Esophagus squamous epithelium (tissue), 5 donors: ENCODE results near the gene RCCD1. TPM values are rescaled to one million over a fixed set of nuclear protein-coding genes. Genes with fewer than 3 reads are reported as not detected.

Experiments used
- DNase-seq: peaks from one replicate; lab custom pipeline; 2025; lab: John Stamatoyannopoulos, UW
- H3K27ac ChIP-seq, 4 donors: fragments of 200-600 bp; sonication (generic); one replicate each; pipeline ENCODE4 v1.5.1; 2016 to 2019; ENCODE audit warnings: mild to moderate bottlenecking in 1 of 4
- H3K27me3 ChIP-seq, 4 donors: fragments of 200-600 bp; sonication (generic); 1 replicate in 3 of 4; 2 replicates in 1 of 4; pipeline versions ENCODE4 v1.5.1 to v1.6.0; 2017 to 2021; ENCODE audit warnings: antibody characterized with exemption in 1 of 4
- H3K36me3 ChIP-seq, 3 donors: fragments of 200-600 bp; sonication (generic); one replicate each; pipeline ENCODE4 v1.5.1; 2016 to 2019
- H3K4me1 ChIP-seq, 3 donors: fragments of 200-600 bp; sonication (generic); one replicate each; pipeline ENCODE4 v1.5.1; 2017 to 2019
- H3K4me3 ChIP-seq, 4 donors: fragments of 200-600 bp; sonication (generic); 1 replicate in 3 of 4; 2 replicates in 1 of 4; pipeline ENCODE4 v1.5.1; 2016 to 2019; ENCODE audit warnings: mild to moderate bottlenecking in 2 of 4, moderate library complexity in 1 of 4
- H3K9me3 ChIP-seq, 3 donors: fragments of 200-600 bp; sonication (generic); one replicate each; pipeline ENCODE4 v1.5.1; 2016 to 2019
- CTCF ChIP-seq, 6 experiments: fragments of 450-650 bp in 4 of 6; fragments of 200-600 bp in 2 of 6; sonication (generic) in 2 of 6; IDR thresholded peaks; one replicate each; pipeline ENCODE4 v1.5.1; 2016 to 2019; ENCODE audit warnings: antibody characterized with exemption in 6 of 6, mild to moderate bottlenecking in 4 of 6, moderate library complexity in 4 of 6
- POLR2A ChIP-seq, 4 donors: fragments of 450-650 bp; IDR thresholded peaks; one replicate each; pipeline ENCODE4 v1.6.1; 2017; ENCODE audit warnings: antibody characterized with exemption in 4 of 4, mild to moderate bottlenecking in 4 of 4, moderate library complexity in 3 of 4
- WGBS, 2 donors: methylation state at CpG; one replicate each; pipeline ENCODE4 v1.1.5; 2018; 5-methylcytosine and 5-hydroxymethylcytosine counted together
- intact Hi-C: fragments of 100-400 bp; cut with DNase I; formaldehyde crosslinking; loops from one replicate; pipeline ENCODE4 v1.15.0; 2022
- total RNA-seq, 4 donors: library from RNA; depleted of rRNA; stranded (reverse); fragments of >200 nt; gene quantifications; one replicate each; pipeline ENCODE4 v1.1.0, GENCODE V29; 2016
- donor health status: DM: yes; HTN: yes; CAD: no.

The RCCD1 gene
- total RNA-seq, 4 donors from 2014 or later: 8.7 to 12.6 (median 9.8) TPM

GRCh38 chr15:90915216-90915807 lies 39.4 kb upstream of the RCCD1 start:
- no peaks in the 10 kb centered on the region for H3K27me3 ChIP-seq
- H3K4me1 ChIP-seq: no peaks in the 10 kb centered on the region
- 77 to 78% methylated on average over 6 to 7 of the region's 7 CpGs for WGBS, 2 donors
- no peak overlapping the region for H3K27ac ChIP-seq
- H3K9me3 ChIP-seq: no peaks in the 10 kb centered on the region
- DNase-seq: no peak
- intact Hi-C loops: no loop called here
- H3K36me3 ChIP-seq: peaks cover 63 to 100% (median 69%) of the 10 kb centered on the region in 3 donors
- TF ChIP-seq POLR2A (IDR thresholded peaks at IDR 0.05): no peak
- no peak for TF ChIP-seq CTCF (IDR thresholded peaks at IDR 0.05)
- no peak overlapping the region for H3K4me3 ChIP-seq

DNA sequence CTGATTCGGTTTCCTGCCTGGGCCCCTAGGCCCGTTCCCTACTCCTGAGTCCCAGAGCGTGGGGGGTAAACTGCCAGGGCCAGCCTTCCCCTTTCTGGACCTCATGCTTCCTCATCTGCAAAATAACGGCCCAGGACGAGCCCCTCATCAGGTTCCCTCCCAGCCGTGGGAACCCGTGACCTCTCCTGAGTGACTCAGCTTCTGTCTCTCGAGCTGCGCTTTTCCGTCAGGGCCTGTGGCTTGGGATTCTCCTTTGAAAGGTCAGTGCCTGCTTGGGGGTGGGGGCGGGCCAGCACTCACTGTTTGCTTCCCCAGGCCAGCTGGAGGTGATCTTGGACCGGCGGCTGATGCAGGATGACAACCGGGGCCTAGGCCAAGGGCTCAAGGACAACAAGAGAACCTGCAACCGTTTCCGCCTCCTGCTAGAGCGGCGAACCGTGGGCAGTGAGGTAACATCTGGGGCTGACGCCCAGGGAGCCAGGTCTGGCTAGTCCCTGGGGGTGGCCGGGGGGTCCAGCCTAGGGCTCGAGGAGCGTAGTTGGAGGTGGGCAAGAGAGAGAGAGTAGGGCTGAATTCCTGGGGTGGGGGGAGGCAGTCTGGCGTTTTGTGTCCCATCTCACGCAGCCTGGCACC lies 38.8 kb upstream of the RCCD1 start:
- DNase-seq: peak; percentile 12
- H3K27ac ChIP-seq: peak overlapping the region in 1 of 4 donors; percentile 2
- TF ChIP-seq CTCF (IDR thresholded peaks at IDR 0.05) (no peak), POLR2A (IDR thresholded peaks at IDR 0.05) (no peak)
- H3K36me3 ChIP-seq: peaks cover 61 to 100% (median 64%) of the 10 kb centered on the region in 3 donors
- no peaks in the 10 kb centered on the region for H3K9me3 ChIP-seq
- no peaks in the 10 kb centered on the region for H3K27me3 ChIP-seq
- no peaks in the 10 kb centered on the region for H3K4me1 ChIP-seq
- no peak overlapping the region for H3K4me3 ChIP-seq
- intact Hi-C loops: no loop called here
- 77 to 83% methylated on average over 15 to 19 of the region's 25 CpGs for whole genome bisulfite sequencing, 2 donors

DNA sequence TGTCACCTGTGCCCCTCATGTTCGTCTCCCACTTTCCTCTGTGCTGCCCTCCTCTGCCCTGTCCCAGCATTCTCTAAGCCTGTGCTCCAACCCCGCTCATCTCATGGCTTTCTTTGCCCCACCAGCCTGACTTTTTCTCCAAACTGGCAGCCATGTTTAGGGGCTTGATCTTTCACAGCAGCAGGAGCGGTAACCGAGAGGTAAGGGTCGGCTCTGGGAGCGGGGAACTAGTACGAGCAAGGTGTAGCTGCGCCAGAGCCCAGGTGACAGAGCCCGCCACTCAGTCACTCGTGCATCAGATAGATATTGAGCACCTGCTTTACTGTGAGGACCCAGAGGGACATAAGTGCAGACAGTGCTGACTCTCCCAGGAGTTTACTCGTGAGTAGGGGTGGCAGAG lies 38.2 kb upstream of the RCCD1 start:
- no peak overlapping the region for H3K4me3 ChIP-seq
- DNase-seq: no peak

DNA sequence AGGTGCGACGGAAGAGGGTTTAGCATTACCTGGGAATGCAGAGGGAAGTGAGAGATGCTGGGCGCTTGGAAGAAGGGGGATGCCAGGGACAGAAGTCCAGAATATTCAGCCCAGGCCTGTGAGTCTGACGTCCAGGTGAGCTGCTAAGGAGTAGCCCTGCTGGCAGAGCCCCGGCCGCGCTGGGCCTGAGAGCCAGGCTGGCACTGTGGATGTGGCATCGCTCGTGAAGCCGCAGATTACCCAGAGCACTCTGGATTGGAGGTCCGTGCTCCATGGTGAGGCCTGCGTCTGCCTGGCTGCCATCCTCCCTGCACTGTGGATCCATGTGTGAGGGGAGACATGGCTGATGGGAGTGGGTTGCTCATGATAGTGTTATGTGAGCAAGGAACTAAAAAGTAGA lies 37.1 kb upstream of the RCCD1 start:
- intact Hi-C loops: no loop called here
- H3K4me1 ChIP-seq: no peaks in the 10 kb centered on the region
- 92 to 95% methylated on average over 7 to 11 of the region's 12 CpGs for WGBS, 2 donors

More for the DNA sequence above, 38.2 kb upstream of the RCCD1 start:
- H3K9me3 ChIP-seq: no peaks in the 10 kb centered on the region
- H3K27ac ChIP-seq: peak overlapping the region in 1 of 4 donors; percentile 2
- no peaks in the 10 kb centered on the region for H3K4me1 ChIP-seq
- TF ChIP-seq POLR2A (IDR thresholded peaks at IDR 0.05) (no peak), CTCF (IDR thresholded peaks at IDR 0.05) (no peak)
- peaks cover 56 to 100% (median 59%) of the 10 kb centered on the region in 3 donors for H3K36me3 ChIP-seq
- intact Hi-C loops: no loop called here
- WGBS, 2 donors: 76 to 86% methylated on average over 2 to 5 of the region's 11 CpGs
- H3K27me3 ChIP-seq: no peaks in the 10 kb centered on the region

More for the DNA sequence above, 37.1 kb upstream of the RCCD1 start:
- no peak for DNase-seq
- Histone ChIP-seq H3K9me3 (no peaks in the 10 kb centered on the region), H3K27ac (no peak overlapping the region), H3K4me3 (no peak overlapping the region), H3K27me3 (no peaks in the 10 kb centered on the region), H3K36me3 (peaks cover 46 to 92% (median 50%) of the 10 kb centered on the region in 3 donors)
- TF ChIP-seq CTCF (IDR thresholded peaks at IDR 0.05) (no peak), POLR2A (IDR thresholded peaks at IDR 0.05) (no peak)
